Endothelial cell of umbilical vein (primary cell): ENCODE data around the gene CEP128.

Experiments
- EZH2 ChIP-seq: IDR thresholded peaks from 2 replicates; pipeline ENCODE4 v1.6.1; 2012; ENCODE audit warnings: borderline replicate concordance, low read depth, mild to moderate bottlenecking, moderate library complexity, low read length, inconsistent platforms; ENCODE audit not compliant: severe bottlenecking
- POLR2A ChIP-seq: IDR thresholded peaks from 2 replicates; pipeline ENCODE4 v1.6.1; 2012; ENCODE audit warnings: low read depth, mild to moderate bottlenecking, control low read depth, low read length
- POLR2AphosphoS5 ChIP-seq: IDR thresholded peaks from 2 replicates; pipeline ENCODE4 v1.6.1; 2012; ENCODE audit warnings: low read depth, mild to moderate bottlenecking, control low read depth, low read length, moderate library complexity; ENCODE audit not compliant: insufficient read depth
- TF ChIP-seq, protein P1 (sequence below), 2 donors: IDR thresholded peaks; 1 replicate in 1 of 2; 2 replicates in 1 of 2; pipeline ENCODE4 v1.5.1; 2011; ENCODE audit warnings: low read length in 2 of 2, mild to moderate bottlenecking in 2 of 2, moderate library complexity in 2 of 2, control low read depth in 1 of 2, inconsistent platforms in 1 of 2, low read depth in 1 of 2; ENCODE audit not compliant: insufficient read depth in 1 of 2; ENCODE audit errors: extremely low read depth in 1 of 2
- TF ChIP-seq, protein P2 (sequence below): IDR thresholded peaks from 2 replicates; pipeline ENCODE4 v1.6.1; 2011; ENCODE audit not compliant: insufficient read depth, insufficient read length

DNA sequence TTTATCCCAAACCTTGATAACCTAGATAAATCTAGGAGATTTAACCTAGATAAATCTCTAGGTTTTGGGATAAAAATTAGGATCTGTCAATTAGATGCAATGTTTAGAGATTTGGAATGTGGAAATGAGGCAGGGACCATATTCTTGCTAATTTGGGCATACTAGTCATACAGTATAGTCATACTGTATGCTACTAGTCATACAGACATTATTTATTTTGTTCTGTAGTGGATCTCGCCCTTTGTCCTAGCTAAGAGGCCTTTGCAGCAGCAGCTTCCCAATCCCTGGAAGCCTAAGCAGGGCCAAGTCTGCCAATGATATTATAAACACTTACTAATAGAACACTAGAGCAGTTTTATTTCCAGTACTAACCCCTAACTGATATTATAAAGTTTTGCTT, 136.4 kb downstream of the CEP128 start:
- TF ChIP-seq, protein P1, sequence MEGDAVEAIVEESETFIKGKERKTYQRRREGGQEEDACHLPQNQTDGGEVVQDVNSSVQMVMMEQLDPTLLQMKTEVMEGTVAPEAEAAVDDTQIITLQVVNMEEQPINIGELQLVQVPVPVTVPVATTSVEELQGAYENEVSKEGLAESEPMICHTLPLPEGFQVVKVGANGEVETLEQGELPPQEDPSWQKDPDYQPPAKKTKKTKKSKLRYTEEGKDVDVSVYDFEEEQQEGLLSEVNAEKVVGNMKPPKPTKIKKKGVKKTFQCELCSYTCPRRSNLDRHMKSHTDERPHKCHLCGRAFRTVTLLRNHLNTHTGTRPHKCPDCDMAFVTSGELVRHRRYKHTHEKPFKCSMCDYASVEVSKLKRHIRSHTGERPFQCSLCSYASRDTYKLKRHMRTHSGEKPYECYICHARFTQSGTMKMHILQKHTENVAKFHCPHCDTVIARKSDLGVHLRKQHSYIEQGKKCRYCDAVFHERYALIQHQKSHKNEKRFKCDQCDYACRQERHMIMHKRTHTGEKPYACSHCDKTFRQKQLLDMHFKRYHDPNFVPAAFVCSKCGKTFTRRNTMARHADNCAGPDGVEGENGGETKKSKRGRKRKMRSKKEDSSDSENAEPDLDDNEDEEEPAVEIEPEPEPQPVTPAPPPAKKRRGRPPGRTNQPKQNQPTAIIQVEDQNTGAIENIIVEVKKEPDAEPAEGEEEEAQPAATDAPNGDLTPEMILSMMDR (IDR thresholded peaks at IDR 0.05; ENCODE audit: extremely low read depth in 1 of 2, insufficient read depth in 1 of 2, low read depth in 1 of 2, low read length in 2 of 2) = no peak
- TF ChIP-seq POLR2AphosphoS5 (no peak), EZH2 (no peak), POLR2A (no peak)
- TF ChIP-seq, protein P2, sequence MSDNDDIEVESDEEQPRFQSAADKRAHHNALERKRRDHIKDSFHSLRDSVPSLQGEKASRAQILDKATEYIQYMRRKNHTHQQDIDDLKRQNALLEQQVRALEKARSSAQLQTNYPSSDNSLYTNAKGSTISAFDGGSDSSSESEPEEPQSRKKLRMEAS = no peak
